Measurements from ENCODE around the gene IDS.
A peak's percentile ranks its signal among the peaks of the same experiment; 100 is the strongest.

IDS gene

DNA sequence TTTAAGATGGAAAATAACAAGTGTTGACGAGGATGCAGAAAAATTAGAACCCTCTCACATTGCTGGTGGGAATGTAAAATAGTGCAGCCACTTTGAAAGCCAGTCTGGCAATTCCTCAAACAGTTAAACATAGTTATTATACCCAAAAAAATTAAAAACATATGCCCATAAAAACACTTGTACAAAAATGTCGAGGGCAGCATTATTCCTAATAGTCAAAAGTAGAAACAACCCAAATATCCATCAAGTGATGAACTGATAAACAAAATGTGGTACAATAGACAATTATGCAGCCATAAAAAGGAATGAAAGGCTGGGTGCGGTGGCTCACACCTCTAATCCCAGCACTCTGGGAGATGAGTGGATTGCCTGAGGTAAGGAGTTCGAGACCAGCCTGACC, 6.3 kb downstream of the IDS start:
- no peak for ATAC-seq
- TF ChIP-seq OSR1 (CRISPR knock-in tag; IDR thresholded peaks at IDR 0.05) (no peak), GLIS3 (CRISPR knock-in tag; IDR thresholded peaks at IDR 0.05) (no peak), ZNF70 (CRISPR knock-in tag; IDR thresholded peaks at IDR 0.05) (no peak)

DNA sequence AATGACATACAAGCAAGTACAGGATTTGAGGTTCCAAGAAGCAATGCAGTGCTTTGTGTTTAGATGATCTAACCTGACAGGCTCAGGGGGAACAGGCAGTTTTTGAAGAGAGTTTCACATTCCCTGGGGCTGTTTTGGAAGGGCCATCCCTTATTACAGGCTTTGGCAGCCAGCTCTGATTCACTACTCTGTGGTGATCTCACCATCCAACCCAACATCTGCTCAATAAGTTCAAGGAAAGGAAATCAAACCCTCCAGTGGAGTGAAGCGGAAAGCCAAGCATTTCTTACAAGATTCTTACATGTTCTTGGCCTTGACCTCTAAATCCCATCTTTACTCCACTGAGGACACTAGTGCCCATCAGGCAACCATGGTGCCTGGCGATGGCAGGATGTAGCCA, 7.5 kb downstream of the IDS start:
- TF ChIP-seq ZNF565 (CRISPR knock-in tag; conservative IDR thresholded peaks at IDR 0.05; ENCODE audit: low read depth) (no peak), ISL1 (CRISPR knock-in tag; IDR thresholded peaks at IDR 0.05) (no peak), ZFP3 (CRISPR knock-in tag; IDR thresholded peaks at IDR 0.05) (no peak), SNAI2 (CRISPR knock-in tag; IDR thresholded peaks at IDR 0.05) (no peak), OSR1 (CRISPR knock-in tag; IDR thresholded peaks at IDR 0.05) (no peak), RARB (CRISPR knock-in tag; IDR thresholded peaks at IDR 0.05) (no peak), ZNF8 (CRISPR knock-in tag; IDR thresholded peaks at IDR 0.05) (no peak), GLIS3 (CRISPR knock-in tag; IDR thresholded peaks at IDR 0.05) (no peak), PPARA (CRISPR knock-in tag; IDR thresholded peaks at IDR 0.05; ENCODE audit: borderline replicate concordance) (no peak), CSDC2 (CRISPR knock-in tag; IDR thresholded peaks at IDR 0.05) (no peak), BACH2 (CRISPR knock-in tag; IDR thresholded peaks at IDR 0.05; ENCODE audit: borderline replicate concordance) (no peak)
- TF ChIP-seq, protein P1, sequence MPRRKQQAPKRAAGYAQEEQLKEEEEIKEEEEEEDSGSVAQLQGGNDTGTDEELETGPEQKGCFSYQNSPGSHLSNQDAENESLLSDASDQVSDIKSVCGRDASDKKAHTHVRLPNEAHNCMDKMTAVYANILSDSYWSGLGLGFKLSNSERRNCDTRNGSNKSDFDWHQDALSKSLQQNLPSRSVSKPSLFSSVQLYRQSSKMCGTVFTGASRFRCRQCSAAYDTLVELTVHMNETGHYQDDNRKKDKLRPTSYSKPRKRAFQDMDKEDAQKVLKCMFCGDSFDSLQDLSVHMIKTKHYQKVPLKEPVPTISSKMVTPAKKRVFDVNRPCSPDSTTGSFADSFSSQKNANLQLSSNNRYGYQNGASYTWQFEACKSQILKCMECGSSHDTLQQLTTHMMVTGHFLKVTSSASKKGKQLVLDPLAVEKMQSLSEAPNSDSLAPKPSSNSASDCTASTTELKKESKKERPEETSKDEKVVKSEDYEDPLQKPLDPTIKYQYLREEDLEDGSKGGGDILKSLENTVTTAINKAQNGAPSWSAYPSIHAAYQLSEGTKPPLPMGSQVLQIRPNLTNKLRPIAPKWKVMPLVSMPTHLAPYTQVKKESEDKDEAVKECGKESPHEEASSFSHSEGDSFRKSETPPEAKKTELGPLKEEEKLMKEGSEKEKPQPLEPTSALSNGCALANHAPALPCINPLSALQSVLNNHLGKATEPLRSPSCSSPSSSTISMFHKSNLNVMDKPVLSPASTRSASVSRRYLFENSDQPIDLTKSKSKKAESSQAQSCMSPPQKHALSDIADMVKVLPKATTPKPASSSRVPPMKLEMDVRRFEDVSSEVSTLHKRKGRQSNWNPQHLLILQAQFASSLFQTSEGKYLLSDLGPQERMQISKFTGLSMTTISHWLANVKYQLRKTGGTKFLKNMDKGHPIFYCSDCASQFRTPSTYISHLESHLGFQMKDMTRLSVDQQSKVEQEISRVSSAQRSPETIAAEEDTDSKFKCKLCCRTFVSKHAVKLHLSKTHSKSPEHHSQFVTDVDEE (CRISPR knock-in tag; IDR thresholded peaks at IDR 0.05): no peak
- no peak for ATAC-seq

DNA sequence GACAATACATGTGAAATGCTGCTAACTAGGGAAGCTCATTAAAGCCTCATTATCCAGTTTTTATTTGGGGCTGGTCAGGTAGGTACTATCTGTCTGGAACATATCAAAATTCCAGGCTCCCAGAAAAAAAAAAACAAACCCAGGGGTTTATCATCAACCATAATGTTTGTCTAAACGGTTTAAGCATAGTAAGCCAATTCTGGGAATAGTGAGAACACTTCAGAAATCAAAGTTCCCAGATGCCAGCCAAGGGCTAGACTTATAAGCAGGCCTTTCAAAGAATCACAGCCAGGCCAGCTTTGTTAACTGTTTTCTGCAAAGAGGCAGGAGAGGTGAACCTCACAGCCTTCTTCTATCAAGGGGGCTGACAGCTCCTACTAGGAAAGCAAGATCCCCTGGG, 8.1 kb downstream of the IDS start:
- TF ChIP-seq, protein P1 (CRISPR knock-in tag; IDR thresholded peaks at IDR 0.05): no peak
- TF ChIP-seq, protein P2, sequence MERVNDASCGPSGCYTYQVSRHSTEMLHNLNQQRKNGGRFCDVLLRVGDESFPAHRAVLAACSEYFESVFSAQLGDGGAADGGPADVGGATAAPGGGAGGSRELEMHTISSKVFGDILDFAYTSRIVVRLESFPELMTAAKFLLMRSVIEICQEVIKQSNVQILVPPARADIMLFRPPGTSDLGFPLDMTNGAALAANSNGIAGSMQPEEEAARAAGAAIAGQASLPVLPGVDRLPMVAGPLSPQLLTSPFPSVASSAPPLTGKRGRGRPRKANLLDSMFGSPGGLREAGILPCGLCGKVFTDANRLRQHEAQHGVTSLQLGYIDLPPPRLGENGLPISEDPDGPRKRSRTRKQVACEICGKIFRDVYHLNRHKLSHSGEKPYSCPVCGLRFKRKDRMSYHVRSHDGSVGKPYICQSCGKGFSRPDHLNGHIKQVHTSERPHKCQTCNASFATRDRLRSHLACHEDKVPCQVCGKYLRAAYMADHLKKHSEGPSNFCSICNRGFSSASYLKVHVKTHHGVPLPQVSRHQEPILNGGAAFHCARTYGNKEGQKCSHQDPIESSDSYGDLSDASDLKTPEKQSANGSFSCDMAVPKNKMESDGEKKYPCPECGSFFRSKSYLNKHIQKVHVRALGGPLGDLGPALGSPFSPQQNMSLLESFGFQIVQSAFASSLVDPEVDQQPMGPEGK (CRISPR knock-in tag; IDR thresholded peaks at IDR 0.05; ENCODE audit: borderline replicate concordance): no peak
- TF ChIP-seq ZC3H10 (CRISPR knock-in tag; IDR thresholded peaks at IDR 0.05): no peak
- no peak for TF ChIP-seq BACH2 (CRISPR knock-in tag; IDR thresholded peaks at IDR 0.05; ENCODE audit: borderline replicate concordance)
- no peak for TF ChIP-seq ISL1 (CRISPR knock-in tag; IDR thresholded peaks at IDR 0.05)
- no peak for ATAC-seq

DNA sequence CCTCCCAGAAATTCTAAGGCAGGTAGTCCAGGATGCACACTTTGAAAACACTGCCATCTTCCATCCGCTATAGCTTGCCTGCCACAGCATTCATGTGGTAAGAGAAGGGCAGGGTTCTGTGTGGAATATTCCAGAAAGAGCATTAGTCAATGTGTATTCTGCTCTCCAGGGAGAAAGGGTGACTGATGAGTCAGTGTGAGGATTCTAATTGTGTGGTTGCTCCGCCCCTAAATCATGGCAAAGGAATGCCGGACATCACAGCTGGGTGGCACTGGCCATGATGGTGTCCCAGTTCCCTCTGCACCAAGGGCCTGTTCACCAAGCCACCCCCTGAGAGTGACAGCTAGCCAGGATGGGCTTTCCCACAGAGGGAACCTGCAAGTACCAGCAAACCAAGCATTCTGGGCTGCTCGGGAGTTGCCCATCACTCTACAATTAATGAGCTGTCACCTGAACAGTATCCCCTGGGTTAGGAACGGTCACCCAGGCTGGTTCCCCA, 9.5 kb downstream of the IDS start:
- peak; percentile 7; the same call in 1 of the 3 replicates for ATAC-seq
- no peak for TF ChIP-seq SNAI2 (CRISPR knock-in tag; IDR thresholded peaks at IDR 0.05)
- no peak for TF ChIP-seq PPARA (CRISPR knock-in tag; IDR thresholded peaks at IDR 0.05; ENCODE audit: borderline replicate concordance)
- no peak for TF ChIP-seq TOX (CRISPR knock-in tag; IDR thresholded peaks at IDR 0.05; ENCODE audit: borderline replicate concordance)

DNA sequence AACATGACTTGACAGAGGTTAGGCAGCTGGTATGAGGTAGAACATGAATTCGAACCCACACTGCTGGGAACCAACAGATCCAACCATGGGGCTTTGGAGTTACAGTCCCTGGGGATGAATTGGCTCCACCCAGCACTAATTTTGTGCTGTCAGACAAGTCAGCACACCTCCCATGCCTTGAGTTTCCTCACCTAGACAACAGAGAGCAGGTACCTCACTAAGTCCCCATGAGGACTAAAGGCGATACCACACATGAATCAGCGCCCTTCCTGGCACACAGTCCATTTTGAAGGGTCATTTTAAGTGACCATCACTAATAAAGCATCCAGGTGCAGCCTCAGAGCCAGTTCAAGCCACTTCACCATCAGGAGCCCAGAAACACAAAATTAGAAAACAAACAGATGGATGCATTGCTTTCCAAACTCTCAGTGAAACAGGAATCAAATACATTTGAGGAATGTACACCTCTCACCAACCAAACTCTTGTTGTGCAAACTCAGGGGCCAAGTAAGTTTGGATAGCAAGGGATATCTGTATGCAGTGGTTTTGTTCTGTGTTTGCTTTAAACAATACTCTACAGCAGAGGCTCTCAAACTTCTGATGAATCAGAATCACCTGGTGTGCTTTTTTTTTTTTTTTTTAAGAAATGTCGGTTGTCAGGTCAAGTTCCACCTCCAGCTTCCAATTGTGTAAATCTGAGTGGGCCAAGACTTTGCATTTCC, 10.1 kb downstream of the IDS start:
- ATAC-seq: no peak
- TF ChIP-seq ZFP30 (CRISPR knock-in tag; IDR thresholded peaks at IDR 0.05) (no peak), ARNTL (CRISPR knock-in tag; IDR thresholded peaks at IDR 0.05; ENCODE audit: borderline replicate concordance, low read depth) (no peak), CSDC2 (CRISPR knock-in tag; IDR thresholded peaks at IDR 0.05) (no peak), ESRRG (CRISPR knock-in tag; IDR thresholded peaks at IDR 0.05) (no peak), ZFP3 (CRISPR knock-in tag; IDR thresholded peaks at IDR 0.05) (no peak), BACH2 (CRISPR knock-in tag; IDR thresholded peaks at IDR 0.05; ENCODE audit: borderline replicate concordance) (no peak), RARB (CRISPR knock-in tag; IDR thresholded peaks at IDR 0.05) (no peak), TOX (CRISPR knock-in tag; IDR thresholded peaks at IDR 0.05; ENCODE audit: borderline replicate concordance) (no peak), OSR1 (CRISPR knock-in tag; IDR thresholded peaks at IDR 0.05) (no peak)
- TF ChIP-seq, protein P3, sequence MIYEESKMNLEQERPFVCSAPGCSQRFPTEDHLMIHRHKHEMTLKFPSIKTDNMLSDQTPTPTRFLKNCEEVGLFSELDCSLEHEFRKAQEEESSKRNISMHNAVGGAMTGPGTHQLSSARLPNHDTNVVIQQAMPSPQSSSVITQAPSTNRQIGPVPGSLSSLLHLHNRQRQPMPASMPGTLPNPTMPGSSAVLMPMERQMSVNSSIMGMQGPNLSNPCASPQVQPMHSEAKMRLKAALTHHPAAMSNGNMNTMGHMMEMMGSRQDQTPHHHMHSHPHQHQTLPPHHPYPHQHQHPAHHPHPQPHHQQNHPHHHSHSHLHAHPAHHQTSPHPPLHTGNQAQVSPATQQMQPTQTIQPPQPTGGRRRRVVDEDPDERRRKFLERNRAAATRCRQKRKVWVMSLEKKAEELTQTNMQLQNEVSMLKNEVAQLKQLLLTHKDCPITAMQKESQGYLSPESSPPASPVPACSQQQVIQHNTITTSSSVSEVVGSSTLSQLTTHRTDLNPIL (CRISPR knock-in tag; IDR thresholded peaks at IDR 0.05; ENCODE audit: low read depth): no peak
- TF ChIP-seq, protein P1 (CRISPR knock-in tag; IDR thresholded peaks at IDR 0.05): no peak
